HCT116 (cell line): ENCODE measurements around the gene SLC52A1. TPM values are rescaled to one million over a fixed set of nuclear protein-coding genes. Genes with fewer than 3 reads are reported as not detected.

Source experiments
- ATAC-seq: fragments of 200-7000 bp; cut with Tn5 transposase; 2 replicates; pipeline ENCODE4 v1.9.1; 2020; ENCODE audit warnings: mild to moderate bottlenecking, moderate library complexity
- BruUV-seq: library from RNA; stranded (reverse); fragments of 400-500 nt; replicated peaks from 2 replicates; lab custom pipeline; 2021; lab: Mats Ljungman, UMichigan
- CTCF ChIA-PET: fragments of 300-600 bp; sonication (Branson Sonifier 250); formaldehyde crosslinking; loops from one replicate; lab custom pipeline; 2021; ENCODE audit warnings: antibody characterized with exemption; lab: Charles Lee
- POLR2A ChIA-PET: fragments of 300-600, 350-600 bp; sonication (Branson Sonifier 250); formaldehyde crosslinking; loops from one replicate; lab custom pipeline; 2021; ENCODE audit warnings: antibody characterized with exemption; lab: Charles Lee
- RAD21 ChIA-PET, 2 experiments: fragments of 300-600 bp; sonication (Branson Sonifier 250); formaldehyde crosslinking; loops; one replicate each; lab custom pipeline; 2023; ENCODE audit warnings: low total read pairs in 2 of 2; ENCODE audit not compliant: uncharacterized antibody in 2 of 2, unreplicated experiment in 2 of 2, low non-redundant PET in 1 of 2; lab: Charles Lee
- DNase-seq: peaks from one replicate; pipeline ENCODE4 v3.0.0-alpha.2; 2010; ENCODE audit warnings: low read depth, low spot score
- H2AFZ ChIP-seq: fragments of 200-600 bp; shearing (Covaris generic), sonication (generic); 2 replicates; pipeline ENCODE4 v1.6.1; 2017; ENCODE audit warnings: low read depth, mixed run types, mixed read lengths, antibody characterized with exemption, low read length; ENCODE audit not compliant: poor library complexity, severe bottlenecking
- H3K27ac ChIP-seq: 2 replicates; pipeline ENCODE4 v1.5.1; 2012; ENCODE audit warnings: low read depth, low read length
- H3K27me3 ChIP-seq: fragments of 200-600 bp; sonication (generic); 2 replicates; pipeline ENCODE4 v1.6.1; 2016; ENCODE audit warnings: mixed run types, low read length, mixed read lengths; ENCODE audit not compliant: insufficient read depth
- H3K36me3 ChIP-seq, 2 experiments: fragments of 200-500 bp in 1 of 2; fragments of 200-600 bp in 1 of 2; sonication (Bioruptor generic) in 1 of 2; sonication (generic) in 1 of 2; 2 replicates each; pipeline versions ENCODE4 v1.5.1 to v1.6.1; 2014 to 2016; ENCODE audit warnings: low read length in 2 of 2, inconsistent platforms in 1 of 2, mixed read lengths in 1 of 2, mixed run types in 1 of 2; ENCODE audit not compliant: insufficient read depth in 2 of 2, control insufficient read depth in 1 of 2
- H3K4me1 ChIP-seq, 2 experiments: fragments of 200-600 bp in 1 of 2; sonication (generic) in 1 of 2; 2 replicates each; pipeline versions ENCODE4 v1.5.1 to v1.6.1; 2012 to 2017; ENCODE audit warnings: low read length in 2 of 2, inconsistent platforms in 1 of 2, mild to moderate bottlenecking in 1 of 2, mixed read lengths in 1 of 2, mixed run types in 1 of 2, moderate library complexity in 1 of 2; ENCODE audit not compliant: insufficient read depth in 2 of 2, control insufficient read depth in 1 of 2
- H3K4me2 ChIP-seq: fragments of 200-600 bp; sonication (generic); 2 replicates; pipeline ENCODE4 v1.6.1; 2017; ENCODE audit warnings: mixed run types, low read length, mixed read lengths
- H3K4me3 ChIP-seq, 2 experiments: fragments of 200-600 bp in 1 of 2; sonication (generic) in 1 of 2; replicated peaks in 1 of 2; 2 replicates each; pipeline ENCODE4 v1.5.1; 2011 to 2016; ENCODE audit warnings: low read length in 2 of 2, control low read depth in 1 of 2, low read depth in 1 of 2, mild to moderate bottlenecking in 1 of 2, mixed read lengths in 1 of 2, mixed run types in 1 of 2
- H3K79me2 ChIP-seq: fragments of 200-600 bp; sonication (generic); 2 replicates; pipeline ENCODE4 v1.6.1; 2017; ENCODE audit warnings: mild to moderate bottlenecking, mixed run types, low read length, moderate library complexity, mixed read lengths; ENCODE audit not compliant: insufficient read depth
- H3K9ac ChIP-seq: fragments of 200-600 bp; sonication (generic); 2 replicates; pipeline ENCODE4 v1.6.1; 2016; ENCODE audit warnings: low read length, mixed read lengths
- H3K9me2 ChIP-seq: fragments of 200-600 bp; sonication (generic), shearing (Covaris generic); 2 replicates; pipeline ENCODE4 v1.6.1; 2017; ENCODE audit warnings: mixed run types, mild to moderate bottlenecking, moderate library complexity; ENCODE audit not compliant: insufficient read depth
- H3K9me3 ChIP-seq, 2 experiments: fragments of 200-500 bp in 1 of 2; fragments of 200-600 bp in 1 of 2; sonication (Bioruptor generic) in 1 of 2; sonication (generic) in 1 of 2; 2 replicates each; pipeline ENCODE4 v1.6.1; 2014 to 2017; ENCODE audit warnings: low read length in 2 of 2, mixed read lengths in 2 of 2, inconsistent platforms in 1 of 2, low read depth in 1 of 2, mild to moderate bottlenecking in 1 of 2, mixed run types in 1 of 2, moderate library complexity in 1 of 2; ENCODE audit not compliant: control insufficient read depth in 1 of 2, insufficient read depth in 1 of 2
- H4K20me1 ChIP-seq: fragments of 200-600 bp; sonication (generic), shearing (Covaris generic); 2 replicates; pipeline ENCODE4 v1.6.1; 2017; ENCODE audit warnings: mixed run types, mild to moderate bottlenecking, moderate library complexity; ENCODE audit not compliant: insufficient read depth
- CEBPB ChIP-seq: IDR thresholded peaks from 2 replicates; pipeline ENCODE4 v1.6.1; 2012; ENCODE audit warnings: low read depth
- EGR1 ChIP-seq: IDR thresholded peaks from 2 replicates; pipeline ENCODE4 v1.6.1; 2012; ENCODE audit warnings: low read depth
- ELF1 ChIP-seq: IDR thresholded peaks from 2 replicates; pipeline ENCODE4 v1.6.1; 2012; ENCODE audit warnings: low read depth, borderline replicate concordance
- EZH2 ChIP-seq: fragments of 200-600 bp; sonication (generic); IDR thresholded peaks from 2 replicates; pipeline ENCODE4 v1.6.1; 2017; ENCODE audit warnings: antibody characterized with exemption, mixed run types
- EZH2phosphoT487 ChIP-seq: fragments of 200-600 bp; IDR thresholded peaks from 2 replicates; pipeline ENCODE4 v1.6.1; 2018; ENCODE audit warnings: antibody characterized with exemption, borderline replicate concordance
- MAX ChIP-seq: IDR thresholded peaks from 2 replicates; pipeline ENCODE4 v1.6.1; 2012
- RAD21 ChIP-seq: IDR thresholded peaks from 2 replicates; pipeline ENCODE4 v1.6.1; 2012; ENCODE audit warnings: low read depth, mild to moderate bottlenecking
- SP1 ChIP-seq: IDR thresholded peaks from 2 replicates; pipeline ENCODE4 v1.6.1; 2012; ENCODE audit warnings: low read depth
- SRF ChIP-seq: IDR thresholded peaks from 2 replicates; pipeline ENCODE4 v1.6.1; 2012; ENCODE audit warnings: low read depth
- ZNF274 ChIP-seq: fragments of 200-500 bp; sonication (Bioruptor generic); IDR thresholded peaks from 2 replicates; pipeline ENCODE4 v1.6.1; 2014; ENCODE audit warnings: mild to moderate bottlenecking, low read depth, low read length, inconsistent platforms
- intact Hi-C: fragments of 100-400 bp; cut with micrococcal nuclease; formaldehyde crosslinking; loops from 2 replicates; pipeline ENCODE4 v1.10.0; 2022
- total RNA-seq: library from RNA; stranded (reverse); gene quantifications from one replicate; pipeline ENCODE4 v1.2.1, GENCODE V29; 2021; ENCODE audit not compliant: unreplicated experiment
- TF ChIP-seq, protein P1 (sequence below), 3 experiments: fragments of 200-600 bp in 1 of 3; sonication (generic) in 1 of 3; IDR thresholded peaks in 2 of 3; conservative IDR thresholded peaks in 1 of 3; 2 replicates each; pipeline ENCODE4 v1.5.1; 2012 to 2017; ENCODE audit warnings: low read depth in 2 of 3, low read length in 2 of 3, antibody characterized with exemption in 1 of 3, borderline replicate concordance in 1 of 3, control low read depth in 1 of 3, mild to moderate bottlenecking in 1 of 3, mixed read lengths in 1 of 3, mixed run types in 1 of 3, moderate library complexity in 1 of 3; ENCODE audit not compliant: insufficient read depth in 1 of 3
- TF ChIP-seq, protein P2 (sequence below): IDR thresholded peaks from 2 replicates; pipeline ENCODE4 v1.6.1; 2012
- TF ChIP-seq, protein P3 (sequence below): IDR thresholded peaks from 2 replicates; pipeline ENCODE4 v1.6.1; 2012; ENCODE audit warnings: low read depth

SLC52A1 gene
- total RNA-seq, 1 experiment from 2014 or later: not detected

GRCh38 chr17:5042157-5043022 lies 7.2 kb upstream of the SLC52A1 start (continued):
- TF ChIP-seq, protein P1, sequence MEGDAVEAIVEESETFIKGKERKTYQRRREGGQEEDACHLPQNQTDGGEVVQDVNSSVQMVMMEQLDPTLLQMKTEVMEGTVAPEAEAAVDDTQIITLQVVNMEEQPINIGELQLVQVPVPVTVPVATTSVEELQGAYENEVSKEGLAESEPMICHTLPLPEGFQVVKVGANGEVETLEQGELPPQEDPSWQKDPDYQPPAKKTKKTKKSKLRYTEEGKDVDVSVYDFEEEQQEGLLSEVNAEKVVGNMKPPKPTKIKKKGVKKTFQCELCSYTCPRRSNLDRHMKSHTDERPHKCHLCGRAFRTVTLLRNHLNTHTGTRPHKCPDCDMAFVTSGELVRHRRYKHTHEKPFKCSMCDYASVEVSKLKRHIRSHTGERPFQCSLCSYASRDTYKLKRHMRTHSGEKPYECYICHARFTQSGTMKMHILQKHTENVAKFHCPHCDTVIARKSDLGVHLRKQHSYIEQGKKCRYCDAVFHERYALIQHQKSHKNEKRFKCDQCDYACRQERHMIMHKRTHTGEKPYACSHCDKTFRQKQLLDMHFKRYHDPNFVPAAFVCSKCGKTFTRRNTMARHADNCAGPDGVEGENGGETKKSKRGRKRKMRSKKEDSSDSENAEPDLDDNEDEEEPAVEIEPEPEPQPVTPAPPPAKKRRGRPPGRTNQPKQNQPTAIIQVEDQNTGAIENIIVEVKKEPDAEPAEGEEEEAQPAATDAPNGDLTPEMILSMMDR (IDR thresholded peaks at IDR 0.05 in 2 of 3, conservative IDR thresholded peaks at IDR 0.05 in 1 of 3; ENCODE audit: borderline replicate concordance in 1 of 3, insufficient read depth in 1 of 3, low read depth in 2 of 3, low read length in 2 of 3): no peak
- TF ChIP-seq EZH2: no peak
- TF ChIP-seq RAD21: no peak
- TF ChIP-seq, protein P2, sequence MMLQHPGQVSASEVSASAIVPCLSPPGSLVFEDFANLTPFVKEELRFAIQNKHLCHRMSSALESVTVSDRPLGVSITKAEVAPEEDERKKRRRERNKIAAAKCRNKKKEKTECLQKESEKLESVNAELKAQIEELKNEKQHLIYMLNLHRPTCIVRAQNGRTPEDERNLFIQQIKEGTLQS: no peak
- TF ChIP-seq CEBPB: no peak
- TF ChIP-seq EZH2phosphoT487: no peak
- TF ChIP-seq ZNF274: no peak
- TF ChIP-seq SP1: no peak
- TF ChIP-seq MAX: no peak

GRCh38 chr17:5034651-5035050 lies 575 bp downstream of the SLC52A1 start:
- H3K36me3 ChIP-seq: no peaks in the 10 kb centered on the region
- no peaks in the 10 kb centered on the region for H3K79me2 ChIP-seq
- no peak overlapping the region for H3K27ac ChIP-seq
- H3K4me3 ChIP-seq: no peak overlapping the region
- no TSS peak for BruUV-seq
- POLR2A ChIA-PET: interaction anchor here (0.6 kb wide), 1 partner anchor 95 kb away, joined by 3 read pairs; the partner anchor contains the start of genes RNF167 and SLC25A11
- ATAC-seq (no peak), DNase-seq (no peak)
- CTCF ChIA-PET: no interaction called here
- RAD21 ChIA-PET: no interaction called here
- H3K9ac ChIP-seq: no peak overlapping the region
- H2AFZ ChIP-seq: no peak overlapping the region
- H3K27me3 ChIP-seq: no peaks in the 10 kb centered on the region
- no peaks in the 10 kb centered on the region for H3K9me3 ChIP-seq
- no peaks in the 10 kb centered on the region for H4K20me1 ChIP-seq
- intact Hi-C loops: no loop called here
- H3K4me2 ChIP-seq: no peak overlapping the region
- H3K9me2 ChIP-seq: no peaks in the 10 kb centered on the region
- peaks cover 3 to 11% of the 10 kb centered on the region in 2 experiments; a peak in 3 of 4 replicates for H3K4me1 ChIP-seq
- no peak for TF ChIP-seq EZH2
- TF ChIP-seq SRF: no peak
- TF ChIP-seq, protein P3, sequence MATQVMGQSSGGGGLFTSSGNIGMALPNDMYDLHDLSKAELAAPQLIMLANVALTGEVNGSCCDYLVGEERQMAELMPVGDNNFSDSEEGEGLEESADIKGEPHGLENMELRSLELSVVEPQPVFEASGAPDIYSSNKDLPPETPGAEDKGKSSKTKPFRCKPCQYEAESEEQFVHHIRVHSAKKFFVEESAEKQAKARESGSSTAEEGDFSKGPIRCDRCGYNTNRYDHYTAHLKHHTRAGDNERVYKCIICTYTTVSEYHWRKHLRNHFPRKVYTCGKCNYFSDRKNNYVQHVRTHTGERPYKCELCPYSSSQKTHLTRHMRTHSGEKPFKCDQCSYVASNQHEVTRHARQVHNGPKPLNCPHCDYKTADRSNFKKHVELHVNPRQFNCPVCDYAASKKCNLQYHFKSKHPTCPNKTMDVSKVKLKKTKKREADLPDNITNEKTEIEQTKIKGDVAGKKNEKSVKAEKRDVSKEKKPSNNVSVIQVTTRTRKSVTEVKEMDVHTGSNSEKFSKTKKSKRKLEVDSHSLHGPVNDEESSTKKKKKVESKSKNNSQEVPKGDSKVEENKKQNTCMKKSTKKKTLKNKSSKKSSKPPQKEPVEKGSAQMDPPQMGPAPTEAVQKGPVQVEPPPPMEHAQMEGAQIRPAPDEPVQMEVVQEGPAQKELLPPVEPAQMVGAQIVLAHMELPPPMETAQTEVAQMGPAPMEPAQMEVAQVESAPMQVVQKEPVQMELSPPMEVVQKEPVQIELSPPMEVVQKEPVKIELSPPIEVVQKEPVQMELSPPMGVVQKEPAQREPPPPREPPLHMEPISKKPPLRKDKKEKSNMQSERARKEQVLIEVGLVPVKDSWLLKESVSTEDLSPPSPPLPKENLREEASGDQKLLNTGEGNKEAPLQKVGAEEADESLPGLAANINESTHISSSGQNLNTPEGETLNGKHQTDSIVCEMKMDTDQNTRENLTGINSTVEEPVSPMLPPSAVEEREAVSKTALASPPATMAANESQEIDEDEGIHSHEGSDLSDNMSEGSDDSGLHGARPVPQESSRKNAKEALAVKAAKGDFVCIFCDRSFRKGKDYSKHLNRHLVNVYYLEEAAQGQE: no peak
- TF ChIP-seq EGR1: no peak
- TF ChIP-seq, protein P1 (IDR thresholded peaks at IDR 0.05 in 2 of 3, conservative IDR thresholded peaks at IDR 0.05 in 1 of 3; ENCODE audit: borderline replicate concordance in 1 of 3, insufficient read depth in 1 of 3, low read depth in 2 of 3, low read length in 2 of 3): no peak
- TF ChIP-seq SP1: no peak
- TF ChIP-seq ELF1: no peak
- TF ChIP-seq ZNF274: no peak
